Tibial nerve (tissue), 4 donors: ENCODE measurements around the gene EBF4.

Experiments used
- CTCF ChIP-seq, 5 experiments: fragments of 200-600 bp in 3 of 5; fragments of 450-650 bp in 2 of 5; sonication (generic) in 3 of 5; IDR thresholded peaks; one replicate each; pipeline ENCODE4 v1.5.1; 2016 to 2019; ENCODE audit warnings: antibody characterized with exemption in 5 of 5, mild to moderate bottlenecking in 3 of 5, moderate library complexity in 2 of 5
- EP300 ChIP-seq, 2 donors: sonication (generic); formaldehyde crosslinking; IDR thresholded peaks; one replicate each; pipeline ENCODE4 v1.6.1; 2017; ENCODE audit warnings: antibody characterized with exemption in 2 of 2, mild to moderate bottlenecking in 1 of 2
- POLR2A ChIP-seq, 2 donors: fragments of 450-650 bp; IDR thresholded peaks; one replicate each; pipeline ENCODE4 v1.6.1; 2017; ENCODE audit warnings: antibody characterized with exemption in 2 of 2, mild to moderate bottlenecking in 2 of 2, moderate library complexity in 2 of 2

GRCh38 chr20:2713285-2713684, 20.7 kb downstream of the EBF4 start:
- TF ChIP-seq CTCF (IDR thresholded peaks at IDR 0.05) (no peak), EP300 (IDR thresholded peaks at IDR 0.05) (no peak), POLR2A (IDR thresholded peaks at IDR 0.05) (no peak)
